ENCODE data around the gene PAXIP1. TPM values are rescaled to one million over a fixed set of nuclear protein-coding genes. Genes with fewer than 3 reads are reported as not detected.
A peak's percentile ranks its signal among the peaks of the same experiment; 100 is the strongest.

The PAXIP1 gene
- total and polyA plus RNA-seq, 7 experiments from 2014 or later, result 1.1 to 29.7 (median 9.4) TPM

GRCh38 chr7:154960063-154960790 is 42.7 kb downstream of the PAXIP1 start:
- Histone ChIP-seq H3K36me3 (ENCODE audit: control insufficient read depth in 2 of 3, insufficient read depth in 3 of 3, low read length in 3 of 3) (peaks cover 0 to 30% (median 20%) of the 10 kb centered on the region in 3 experiments), H3K9me3 (ENCODE audit: control insufficient read depth in 2 of 3, low read length in 3 of 3) (no peaks in the 10 kb centered on the region), H3K27me3 (ENCODE audit: control insufficient read depth in 2 of 2, insufficient read depth in 2 of 2, low read length in 2 of 2) (no peaks in the 10 kb centered on the region), H3K4me1 (ENCODE audit: control insufficient read depth in 2 of 2, insufficient read depth in 2 of 2, low read length in 2 of 2) (no peaks in the 10 kb centered on the region), H3K27ac (ENCODE audit: low read depth, low read length) (no peak overlapping the region), H3K4me3 (ENCODE audit: low read length) (no peak overlapping the region)
- CTCF ChIA-PET, result no interaction called here
- no peaks in the 10 kb centered on the region for H3K9me3 Mint-ChIP-seq
- ATAC-seq (no peak), DNase-seq (no peak)
- no peaks in the 10 kb centered on the region for H3K27me3 Mint-ChIP-seq
- intact Hi-C loops (cut with micrococcal nuclease), result no loop called here
- no peak overlapping the region for H3K4me3 Mint-ChIP-seq
- peaks cover 0 to 41% (median 25%) of the 10 kb centered on the region in 5 donors for H3K36me3 Mint-ChIP-seq
- POLR2A ChIA-PET, result no interaction called here
- H3K4me1 Mint-ChIP-seq, result peaks cover 0 to 3% (median 0%) of the 10 kb centered on the region in 7 donors
- H3K27ac Mint-ChIP-seq, result peak overlapping the region in 3 of 9 donors; percentile 45 to 48 (median 48)

GRCh38 chr7:154956427-154956826 is 46.5 kb downstream of the PAXIP1 start:
- ChIA-PET POLR2A (no interaction called here), CTCF (interaction anchor here (0.7 kb wide), 1 partner anchor 35 kb away, joined by 3 read pairs; no protein-coding TSS in a partner anchor)
- no peaks in the 10 kb centered on the region for H3K9me3 Mint-ChIP-seq
- H3K4me1 ChIP-seq (ENCODE audit: control insufficient read depth in 2 of 2, insufficient read depth in 2 of 2, low read length in 2 of 2), result no peaks in the 10 kb centered on the region
- peak overlapping the region in 1 of 9 donors; percentile 22 for H3K27ac Mint-ChIP-seq
- H3K36me3 Mint-ChIP-seq, result peaks cover 0 to 42% (median 20%) of the 10 kb centered on the region in 5 donors
- no peak overlapping the region for H3K4me3 Mint-ChIP-seq
- H3K4me1 Mint-ChIP-seq, result peaks cover 0 to 3% (median 0%) of the 10 kb centered on the region in 7 donors
- DNase-seq (no peak), ATAC-seq (no peak)
- H3K9me3 ChIP-seq (ENCODE audit: control insufficient read depth in 2 of 3, low read length in 3 of 3), result no peaks in the 10 kb centered on the region
- H3K27me3 ChIP-seq (ENCODE audit: control insufficient read depth in 2 of 2, insufficient read depth in 2 of 2, low read length in 2 of 2), result no peaks in the 10 kb centered on the region
- no peaks in the 10 kb centered on the region for H3K27me3 Mint-ChIP-seq
- no peak overlapping the region for H3K4me3 ChIP-seq (ENCODE audit: low read length)
- intact Hi-C loops (cut with micrococcal nuclease), result no loop called here
- H3K27ac ChIP-seq (ENCODE audit: low read depth, low read length), result no peak overlapping the region
- peaks cover 0 to 28% (median 10%) of the 10 kb centered on the region in 3 experiments for H3K36me3 ChIP-seq (ENCODE audit: control insufficient read depth in 2 of 3, insufficient read depth in 3 of 3, low read length in 3 of 3)

GRCh38 chr7:154953006-154953684 is 49.8 kb downstream of the PAXIP1 start:
- Histone ChIP-seq H3K36me3 (ENCODE audit: control insufficient read depth in 2 of 3, insufficient read depth in 3 of 3, low read length in 3 of 3) (peaks cover 5 to 40% (median 6%) of the 10 kb centered on the region in 3 experiments), H3K4me3 (ENCODE audit: low read length) (no peak overlapping the region), H3K9me3 (ENCODE audit: control insufficient read depth in 2 of 3, low read length in 3 of 3) (no peaks in the 10 kb centered on the region), H3K27ac (ENCODE audit: low read depth, low read length) (no peak overlapping the region), H3K27me3 (ENCODE audit: control insufficient read depth in 2 of 2, insufficient read depth in 2 of 2, low read length in 2 of 2) (no peaks in the 10 kb centered on the region), H3K4me1 (ENCODE audit: control insufficient read depth in 2 of 2, insufficient read depth in 2 of 2, low read length in 2 of 2) (no peaks in the 10 kb centered on the region)
- peaks cover 0 to 37% (median 12%) of the 10 kb centered on the region in 5 donors for H3K36me3 Mint-ChIP-seq
- DNase-seq (peak; percentile 41 to 63 (median 57)), ATAC-seq (peak; percentile 82)
- POLR2A ChIA-PET, result no interaction called here
- intact Hi-C loops (cut with micrococcal nuclease), result loop anchor here (1.0 kb wide), 3 partner anchors 25 to 40 kb away; no protein-coding TSS in a partner anchor
- peaks cover 0 to 2% (median 0%) of the 10 kb centered on the region in 7 donors for H3K4me1 Mint-ChIP-seq
- no peaks in the 10 kb centered on the region for H3K27me3 Mint-ChIP-seq
- CTCF ChIA-PET, result interaction anchor here (0.6 to 4.4 kb wide), 5 partner anchors 9 to 351 kb away, joined by 3 to 40 read pairs (median 4); no protein-coding TSS in a partner anchor
- H3K4me3 Mint-ChIP-seq, result no peak overlapping the region
- H3K27ac Mint-ChIP-seq, result peak overlapping the region in 3 of 9 donors; percentile 25 to 67 (median 40)
- H3K9me3 Mint-ChIP-seq, result no peaks in the 10 kb centered on the region

GRCh38 chr7:154950960-154951359 is 52.0 kb downstream of the PAXIP1 start:
- DNase-seq (no peak), ATAC-seq (no peak)
- no peaks in the 10 kb centered on the region for H3K9me3 ChIP-seq (ENCODE audit: control insufficient read depth in 2 of 3, low read length in 3 of 3)
- Mint-ChIP-seq H3K9me3 (no peaks in the 10 kb centered on the region), H3K27ac (no peak overlapping the region), H3K4me1 (peaks cover 0 to 2% (median 0%) of the 10 kb centered on the region in 7 donors), H3K36me3 (peaks cover 0 to 43% (median 12%) of the 10 kb centered on the region in 5 donors), H3K4me3 (no peak overlapping the region), H3K27me3 (no peaks in the 10 kb centered on the region)
- CTCF ChIA-PET, result interaction anchor here (1.1 to 4.4 kb wide), 3 partner anchors 9 to 37 kb away, joined by 3 to 40 read pairs (median 27); no protein-coding TSS in a partner anchor
- no peaks in the 10 kb centered on the region for H3K27me3 ChIP-seq (ENCODE audit: control insufficient read depth in 2 of 2, insufficient read depth in 2 of 2, low read length in 2 of 2)
- POLR2A ChIA-PET, result no interaction called here
- intact Hi-C loops (cut with micrococcal nuclease), result no loop called here
- H3K27ac ChIP-seq (ENCODE audit: low read depth, low read length), result no peak overlapping the region
- H3K4me3 ChIP-seq (ENCODE audit: low read length), result no peak overlapping the region
- no peaks in the 10 kb centered on the region for H3K4me1 ChIP-seq (ENCODE audit: control insufficient read depth in 2 of 2, insufficient read depth in 2 of 2, low read length in 2 of 2)
- peaks cover 10 to 57% (median 10%) of the 10 kb centered on the region in 3 experiments for H3K36me3 ChIP-seq (ENCODE audit: control insufficient read depth in 2 of 3, insufficient read depth in 3 of 3, low read length in 3 of 3)

- Mint-ChIP-seq H3K36me3 (peaks cover 0 to 44% (median 8%) of the 10 kb centered on the region in 5 donors), H3K27me3 (no peaks in the 10 kb centered on the region), H3K9me3 (no peaks in the 10 kb centered on the region), H3K4me1 (no peaks in the 10 kb centered on the region), H3K27ac (no peak overlapping the region), H3K4me3 (no peak overlapping the region)
- Histone ChIP-seq H3K9me3 (ENCODE audit: control insufficient read depth in 2 of 3, low read length in 3 of 3) (no peaks in the 10 kb centered on the region), H3K27ac (ENCODE audit: low read depth, low read length) (no peak overlapping the region), H3K4me3 (ENCODE audit: low read length) (no peak overlapping the region), H3K27me3 (ENCODE audit: control insufficient read depth in 2 of 2, insufficient read depth in 2 of 2, low read length in 2 of 2) (no peaks in the 10 kb centered on the region), H3K4me1 (ENCODE audit: control insufficient read depth in 2 of 2, insufficient read depth in 2 of 2, low read length in 2 of 2) (no peaks in the 10 kb centered on the region), H3K36me3 (ENCODE audit: control insufficient read depth in 2 of 3, insufficient read depth in 3 of 3, low read length in 3 of 3) (peaks cover 10 to 65% (median 20%) of the 10 kb centered on the region in 3 experiments)
- POLR2A ChIA-PET, result no interaction called here
- intact Hi-C loops (cut with micrococcal nuclease), result no loop called here
- ATAC-seq (no peak), DNase-seq (no peak)
- CTCF ChIA-PET, result no interaction called here
These were observed 55.3 kb downstream of the PAXIP1 start for GRCh38 chr7:154947604-154948003.

- no peak for ATAC-seq
- ChIA-PET CTCF (no interaction called here), POLR2A (no interaction called here)
- H3K9me3 Mint-ChIP-seq, result no peaks in the 10 kb centered on the region
- Histone ChIP-seq H3K27ac (ENCODE audit: low read depth, low read length) (no peak overlapping the region), H3K4me3 (ENCODE audit: low read length) (no peak overlapping the region), H3K27me3 (ENCODE audit: control insufficient read depth in 2 of 2, insufficient read depth in 2 of 2, low read length in 2 of 2) (no peaks in the 10 kb centered on the region), H3K36me3 (ENCODE audit: control insufficient read depth in 2 of 3, insufficient read depth in 3 of 3, low read length in 3 of 3) (peaks cover 10 to 59% (median 20%) of the 10 kb centered on the region in 3 experiments), H3K9me3 (ENCODE audit: control insufficient read depth in 2 of 3, low read length in 3 of 3) (no peaks in the 10 kb centered on the region), H3K4me1 (ENCODE audit: control insufficient read depth in 2 of 2, insufficient read depth in 2 of 2, low read length in 2 of 2) (no peaks in the 10 kb centered on the region)
- intact Hi-C loops (cut with micrococcal nuclease), result no loop called here
- DNase-seq, result no peak
- H3K4me3 Mint-ChIP-seq, result no peak overlapping the region
- no peaks in the 10 kb centered on the region for H3K27me3 Mint-ChIP-seq
- H3K36me3 Mint-ChIP-seq, result peaks cover 4 to 44% (median 8%) of the 10 kb centered on the region in 5 donors
- peaks cover 0 to 3% (median 0%) of the 10 kb centered on the region in 7 donors for H3K4me1 Mint-ChIP-seq
- peak overlapping the region in 1 of 9 donors; percentile 69 for H3K27ac Mint-ChIP-seq
These were observed 56.8 kb downstream of the PAXIP1 start for GRCh38 chr7:154946166-154946565.
